Ovary (tissue), 3 donors: ENCODE measurements around the gene ANKMY1.

Experiments used
- EP300 ChIP-seq: sonication (generic); formaldehyde crosslinking; IDR thresholded peaks from one replicate; pipeline ENCODE4 v1.6.1; 2017; ENCODE audit warnings: antibody characterized with exemption
- TF ChIP-seq, protein P1 (sequence below), 3 donors: fragments of 450-650 bp in 2 of 3; fragments of 200-600 bp in 1 of 3; IDR thresholded peaks; one replicate each; pipeline versions ENCODE4 v1.5.1 to v1.8.0; 2016 to 2022; ENCODE audit warnings: antibody characterized with exemption in 3 of 3, mild to moderate bottlenecking in 1 of 3
- donor health status: DM: no; HTN: no; CAD: no.

GRCh38 chr2:240524963-240525718 lies 32.6 kb downstream of the ANKMY1 start:
- TF ChIP-seq, protein P1, sequence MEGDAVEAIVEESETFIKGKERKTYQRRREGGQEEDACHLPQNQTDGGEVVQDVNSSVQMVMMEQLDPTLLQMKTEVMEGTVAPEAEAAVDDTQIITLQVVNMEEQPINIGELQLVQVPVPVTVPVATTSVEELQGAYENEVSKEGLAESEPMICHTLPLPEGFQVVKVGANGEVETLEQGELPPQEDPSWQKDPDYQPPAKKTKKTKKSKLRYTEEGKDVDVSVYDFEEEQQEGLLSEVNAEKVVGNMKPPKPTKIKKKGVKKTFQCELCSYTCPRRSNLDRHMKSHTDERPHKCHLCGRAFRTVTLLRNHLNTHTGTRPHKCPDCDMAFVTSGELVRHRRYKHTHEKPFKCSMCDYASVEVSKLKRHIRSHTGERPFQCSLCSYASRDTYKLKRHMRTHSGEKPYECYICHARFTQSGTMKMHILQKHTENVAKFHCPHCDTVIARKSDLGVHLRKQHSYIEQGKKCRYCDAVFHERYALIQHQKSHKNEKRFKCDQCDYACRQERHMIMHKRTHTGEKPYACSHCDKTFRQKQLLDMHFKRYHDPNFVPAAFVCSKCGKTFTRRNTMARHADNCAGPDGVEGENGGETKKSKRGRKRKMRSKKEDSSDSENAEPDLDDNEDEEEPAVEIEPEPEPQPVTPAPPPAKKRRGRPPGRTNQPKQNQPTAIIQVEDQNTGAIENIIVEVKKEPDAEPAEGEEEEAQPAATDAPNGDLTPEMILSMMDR (IDR thresholded peaks at IDR 0.05) = no peak
- TF ChIP-seq EP300 = no peak
